Upper lobe of left lung (tissue), 4 donors: ENCODE results near the gene ERCC4.

Experiments
- EP300 ChIP-seq, 4 donors: sonication (generic); formaldehyde crosslinking; IDR thresholded peaks; one replicate each; pipeline ENCODE4 v1.5.1; 2017; ENCODE audit warnings: antibody characterized with exemption in 4 of 4, control low read depth in 2 of 4
- POLR2A ChIP-seq, 4 donors: fragments of 450-650 bp; IDR thresholded peaks; one replicate each; pipeline ENCODE4 v1.5.1; 2016 to 2017; ENCODE audit warnings: antibody characterized with exemption in 4 of 4, mild to moderate bottlenecking in 2 of 4
- TF ChIP-seq, protein P1 (sequence below), 6 experiments: fragments of 450-650 bp in 4 of 6; fragments of 200-600 bp in 2 of 6; sonication (generic) in 2 of 6; IDR thresholded peaks; one replicate each; pipeline ENCODE4 v1.5.1; 2016 to 2019; ENCODE audit warnings: antibody characterized with exemption in 6 of 6

DNA sequence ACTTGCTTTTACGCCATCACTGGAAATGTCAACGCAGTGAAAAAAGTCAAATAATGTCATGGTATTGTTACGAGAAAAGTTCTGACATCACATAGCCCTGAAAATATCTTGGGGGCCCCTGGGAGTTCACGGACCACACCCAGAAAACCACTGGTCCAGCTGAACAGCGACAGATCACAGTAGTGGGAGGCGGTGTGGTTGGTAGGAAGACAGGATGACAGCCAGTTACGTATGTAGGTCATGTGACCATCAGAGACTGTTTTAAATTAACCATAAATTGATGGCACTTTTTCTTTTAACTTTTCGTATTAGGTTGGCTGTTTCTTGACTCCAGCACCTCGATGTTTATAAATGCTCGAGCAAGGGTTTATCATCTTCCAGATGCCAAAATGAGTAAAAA, 11.9 kb downstream of the ERCC4 start:
- TF ChIP-seq, protein P1, sequence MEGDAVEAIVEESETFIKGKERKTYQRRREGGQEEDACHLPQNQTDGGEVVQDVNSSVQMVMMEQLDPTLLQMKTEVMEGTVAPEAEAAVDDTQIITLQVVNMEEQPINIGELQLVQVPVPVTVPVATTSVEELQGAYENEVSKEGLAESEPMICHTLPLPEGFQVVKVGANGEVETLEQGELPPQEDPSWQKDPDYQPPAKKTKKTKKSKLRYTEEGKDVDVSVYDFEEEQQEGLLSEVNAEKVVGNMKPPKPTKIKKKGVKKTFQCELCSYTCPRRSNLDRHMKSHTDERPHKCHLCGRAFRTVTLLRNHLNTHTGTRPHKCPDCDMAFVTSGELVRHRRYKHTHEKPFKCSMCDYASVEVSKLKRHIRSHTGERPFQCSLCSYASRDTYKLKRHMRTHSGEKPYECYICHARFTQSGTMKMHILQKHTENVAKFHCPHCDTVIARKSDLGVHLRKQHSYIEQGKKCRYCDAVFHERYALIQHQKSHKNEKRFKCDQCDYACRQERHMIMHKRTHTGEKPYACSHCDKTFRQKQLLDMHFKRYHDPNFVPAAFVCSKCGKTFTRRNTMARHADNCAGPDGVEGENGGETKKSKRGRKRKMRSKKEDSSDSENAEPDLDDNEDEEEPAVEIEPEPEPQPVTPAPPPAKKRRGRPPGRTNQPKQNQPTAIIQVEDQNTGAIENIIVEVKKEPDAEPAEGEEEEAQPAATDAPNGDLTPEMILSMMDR (IDR thresholded peaks at IDR 0.05) = no peak
- no peak for TF ChIP-seq POLR2A (IDR thresholded peaks at IDR 0.05)
- TF ChIP-seq EP300 (IDR thresholded peaks at IDR 0.05) = no peak
